ENCODE data around the gene CPT1B. TPM values are rescaled to one million over a fixed set of nuclear protein-coding genes. Genes with fewer than 3 reads are reported as not detected.
A peak's percentile ranks its signal among the peaks of the same experiment; 100 is the strongest.

The CPT1B gene
- total and polyA plus RNA-seq, 10 of the 15 experiments (the other 5 are each of a cell fraction or from before 2014, with no cell fraction given) = 3.5 to 54.0 (median 21.7) TPM

DNA sequence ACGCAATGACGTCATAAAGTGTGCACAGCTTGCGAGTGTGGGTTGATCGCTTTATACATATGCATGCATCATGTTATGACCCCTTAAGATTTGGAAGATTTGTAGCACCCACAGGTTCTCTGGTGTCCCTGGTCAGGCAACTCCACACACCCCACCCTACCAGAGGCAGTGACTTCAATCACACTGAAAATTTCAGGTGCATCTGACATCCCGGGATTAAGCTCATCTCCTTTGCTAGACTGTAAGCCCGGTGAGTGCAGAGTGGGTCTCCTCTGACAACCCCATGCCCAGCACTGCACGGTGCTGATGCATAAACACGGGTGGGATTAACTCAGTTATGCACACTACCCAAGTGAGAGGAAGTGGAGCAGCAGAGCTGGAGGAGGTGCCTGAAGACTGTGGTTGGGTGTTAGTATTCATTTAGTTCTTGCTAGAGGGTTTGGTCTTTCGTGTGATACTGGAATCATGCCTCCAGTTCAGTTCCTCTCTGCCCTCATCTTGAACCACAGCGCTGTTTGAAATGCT lies 43.2 kb upstream of the CPT1B start (continued):
- TF ChIP-seq, protein P1, sequence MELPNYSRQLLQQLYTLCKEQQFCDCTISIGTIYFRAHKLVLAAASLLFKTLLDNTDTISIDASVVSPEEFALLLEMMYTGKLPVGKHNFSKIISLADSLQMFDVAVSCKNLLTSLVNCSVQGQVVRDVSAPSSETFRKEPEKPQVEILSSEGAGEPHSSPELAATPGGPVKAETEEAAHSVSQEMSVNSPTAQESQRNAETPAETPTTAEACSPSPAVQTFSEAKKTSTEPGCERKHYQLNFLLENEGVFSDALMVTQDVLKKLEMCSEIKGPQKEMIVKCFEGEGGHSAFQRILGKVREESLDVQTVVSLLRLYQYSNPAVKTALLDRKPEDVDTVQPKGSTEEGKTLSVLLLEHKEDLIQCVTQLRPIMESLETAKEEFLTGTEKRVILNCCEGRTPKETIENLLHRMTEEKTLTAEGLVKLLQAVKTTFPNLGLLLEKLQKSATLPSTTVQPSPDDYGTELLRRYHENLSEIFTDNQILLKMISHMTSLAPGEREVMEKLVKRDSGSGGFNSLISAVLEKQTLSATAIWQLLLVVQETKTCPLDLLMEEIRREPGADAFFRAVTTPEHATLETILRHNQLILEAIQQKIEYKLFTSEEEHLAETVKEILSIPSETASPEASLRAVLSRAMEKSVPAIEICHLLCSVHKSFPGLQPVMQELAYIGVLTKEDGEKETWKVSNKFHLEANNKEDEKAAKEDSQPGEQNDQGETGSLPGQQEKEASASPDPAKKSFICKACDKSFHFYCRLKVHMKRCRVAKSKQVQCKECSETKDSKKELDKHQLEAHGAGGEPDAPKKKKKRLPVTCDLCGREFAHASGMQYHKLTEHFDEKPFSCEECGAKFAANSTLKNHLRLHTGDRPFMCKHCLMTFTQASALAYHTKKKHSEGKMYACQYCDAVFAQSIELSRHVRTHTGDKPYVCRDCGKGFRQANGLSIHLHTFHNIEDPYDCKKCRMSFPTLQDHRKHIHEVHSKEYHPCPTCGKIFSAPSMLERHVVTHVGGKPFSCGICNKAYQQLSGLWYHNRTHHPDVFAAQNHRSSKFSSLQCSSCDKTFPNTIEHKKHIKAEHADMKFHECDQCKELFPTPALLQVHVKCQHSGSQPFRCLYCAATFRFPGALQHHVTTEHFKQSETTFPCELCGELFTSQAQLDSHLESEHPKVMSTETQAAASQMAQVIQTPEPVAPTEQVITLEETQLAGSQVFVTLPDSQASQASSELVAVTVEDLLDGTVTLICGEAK (IDR thresholded peaks at IDR 0.05; ENCODE audit: borderline replicate concordance) = no peak
- TF ChIP-seq BCL11A (IDR thresholded peaks at IDR 0.05; ENCODE audit: low read depth, low read length) = no peak
- TF ChIP-seq, protein P2, sequence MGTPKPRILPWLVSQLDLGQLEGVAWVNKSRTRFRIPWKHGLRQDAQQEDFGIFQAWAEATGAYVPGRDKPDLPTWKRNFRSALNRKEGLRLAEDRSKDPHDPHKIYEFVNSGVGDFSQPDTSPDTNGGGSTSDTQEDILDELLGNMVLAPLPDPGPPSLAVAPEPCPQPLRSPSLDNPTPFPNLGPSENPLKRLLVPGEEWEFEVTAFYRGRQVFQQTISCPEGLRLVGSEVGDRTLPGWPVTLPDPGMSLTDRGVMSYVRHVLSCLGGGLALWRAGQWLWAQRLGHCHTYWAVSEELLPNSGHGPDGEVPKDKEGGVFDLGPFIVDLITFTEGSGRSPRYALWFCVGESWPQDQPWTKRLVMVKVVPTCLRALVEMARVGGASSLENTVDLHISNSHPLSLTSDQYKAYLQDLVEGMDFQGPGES (IDR thresholded peaks at IDR 0.05) = no peak
- peak; percentile 43; the same call in 1 of the 2 replicates for TF ChIP-seq TAF1 (IDR thresholded peaks at IDR 0.05; ENCODE audit: borderline replicate concordance, low read depth, low read length)
- TF ChIP-seq SMARCA5 (IDR thresholded peaks at IDR 0.05) = peak; percentile 5; the same call in 1 of the 2 replicates
- no peak for TF ChIP-seq ZNF207 (IDR thresholded peaks at IDR 0.05; ENCODE audit: borderline replicate concordance)
- peak in 1 of 2 experiments; percentile 42; a peak in 2 of 4 replicates for TF ChIP-seq EP300 (IDR thresholded peaks at IDR 0.05; ENCODE audit: borderline replicate concordance in 1 of 2, control insufficient read depth in 1 of 2, low read depth in 2 of 2, low read length in 2 of 2)
- TF ChIP-seq JUND (IDR thresholded peaks at IDR 0.05; ENCODE audit: low read depth, low read length) = no peak
- TF ChIP-seq NFYA (IDR thresholded peaks at IDR 0.05; ENCODE audit: borderline replicate concordance, low read depth, low read length) = no peak
- TF ChIP-seq CBFB (IDR thresholded peaks at IDR 0.05; ENCODE audit: low read depth) = 0 out of 2 replicates have a peak, but pooled peaks have one; percentile 49
- peak; percentile 93 for TF ChIP-seq SPI1 (IDR thresholded peaks at IDR 0.05; ENCODE audit: borderline replicate concordance, insufficient read depth, low read depth, low read length)
- TF ChIP-seq SUZ12 (IDR thresholded peaks at IDR 0.05; ENCODE audit: unreplicated experiment) = no peak
- TF ChIP-seq, protein P3, sequence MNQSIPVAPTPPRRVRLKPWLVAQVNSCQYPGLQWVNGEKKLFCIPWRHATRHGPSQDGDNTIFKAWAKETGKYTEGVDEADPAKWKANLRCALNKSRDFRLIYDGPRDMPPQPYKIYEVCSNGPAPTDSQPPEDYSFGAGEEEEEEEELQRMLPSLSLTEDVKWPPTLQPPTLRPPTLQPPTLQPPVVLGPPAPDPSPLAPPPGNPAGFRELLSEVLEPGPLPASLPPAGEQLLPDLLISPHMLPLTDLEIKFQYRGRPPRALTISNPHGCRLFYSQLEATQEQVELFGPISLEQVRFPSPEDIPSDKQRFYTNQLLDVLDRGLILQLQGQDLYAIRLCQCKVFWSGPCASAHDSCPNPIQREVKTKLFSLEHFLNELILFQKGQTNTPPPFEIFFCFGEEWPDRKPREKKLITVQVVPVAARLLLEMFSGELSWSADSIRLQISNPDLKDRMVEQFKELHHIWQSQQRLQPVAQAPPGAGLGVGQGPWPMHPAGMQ (IDR thresholded peaks at IDR 0.05; ENCODE audit: borderline replicate concordance) = no peak
- peak; percentile 73; the same call in 2 of the 3 replicates for TF ChIP-seq POU2F2 (IDR thresholded peaks at IDR 0.05; ENCODE audit: borderline replicate concordance, low read depth, low read length)
- peak; percentile 48; the same call in 1 of the 2 replicates for TF ChIP-seq POLR2AphosphoS5 (IDR thresholded peaks at IDR 0.05; ENCODE audit: low read length)
- TF ChIP-seq BACH1 (IDR thresholded peaks at IDR 0.05; ENCODE audit: borderline replicate concordance) = no peak
- TF ChIP-seq CHD2 (IDR thresholded peaks at IDR 0.05; ENCODE audit: borderline replicate concordance, low read depth, low read length) = no peak
- TF ChIP-seq POLR2A (IDR thresholded peaks at IDR 0.05; ENCODE audit: low read depth, low read length) = 0 out of 2 replicates have a peak, but pooled peaks have one; percentile 33
- 0 out of 2 replicates have a peak, but pooled peaks have one; percentile 3 for TF ChIP-seq TBL1XR1 (IDR thresholded peaks at IDR 0.05; ENCODE audit: low read depth, low read length)
- TF ChIP-seq NFIC (IDR thresholded peaks at IDR 0.05; ENCODE audit: low read depth, low read length) = no peak
- 0 out of 2 replicates have a peak, but pooled peaks have one; percentile 45 for TF ChIP-seq NBN (IDR thresholded peaks at IDR 0.05)
- no peak for TF ChIP-seq GABPA (IDR thresholded peaks at IDR 0.05; ENCODE audit: low read depth)
- TF ChIP-seq FOXK2 (IDR thresholded peaks at IDR 0.05) = no peak
- 0 out of 2 replicates have a peak, but pooled peaks have one; percentile 23 for TF ChIP-seq IRF4 (IDR thresholded peaks at IDR 0.05; ENCODE audit: low read depth, low read length)
- peak; percentile 85 for TF ChIP-seq RUNX3 (IDR thresholded peaks at IDR 0.05; ENCODE audit: low read length)
- TF ChIP-seq JUNB (IDR thresholded peaks at IDR 0.05) = peak; percentile 22; the same call in 1 of the 2 replicates
- no peak for TF ChIP-seq ZNF384 (IDR thresholded peaks at IDR 0.05; ENCODE audit: borderline replicate concordance, low read depth, low read length)
